C1 segment of cervical spinal cord (tissue), 14 donors: Measurements from ENCODE around the gene AVPR1B.

Experiments
- DNase-seq, 14 donors: peaks; one replicate each; lab custom pipeline; 2025; lab: John Stamatoyannopoulos, UW

AVPR1B gene, protein sequence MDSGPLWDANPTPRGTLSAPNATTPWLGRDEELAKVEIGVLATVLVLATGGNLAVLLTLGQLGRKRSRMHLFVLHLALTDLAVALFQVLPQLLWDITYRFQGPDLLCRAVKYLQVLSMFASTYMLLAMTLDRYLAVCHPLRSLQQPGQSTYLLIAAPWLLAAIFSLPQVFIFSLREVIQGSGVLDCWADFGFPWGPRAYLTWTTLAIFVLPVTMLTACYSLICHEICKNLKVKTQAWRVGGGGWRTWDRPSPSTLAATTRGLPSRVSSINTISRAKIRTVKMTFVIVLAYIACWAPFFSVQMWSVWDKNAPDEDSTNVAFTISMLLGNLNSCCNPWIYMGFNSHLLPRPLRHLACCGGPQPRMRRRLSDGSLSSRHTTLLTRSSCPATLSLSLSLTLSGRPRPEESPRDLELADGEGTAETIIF

DNA sequence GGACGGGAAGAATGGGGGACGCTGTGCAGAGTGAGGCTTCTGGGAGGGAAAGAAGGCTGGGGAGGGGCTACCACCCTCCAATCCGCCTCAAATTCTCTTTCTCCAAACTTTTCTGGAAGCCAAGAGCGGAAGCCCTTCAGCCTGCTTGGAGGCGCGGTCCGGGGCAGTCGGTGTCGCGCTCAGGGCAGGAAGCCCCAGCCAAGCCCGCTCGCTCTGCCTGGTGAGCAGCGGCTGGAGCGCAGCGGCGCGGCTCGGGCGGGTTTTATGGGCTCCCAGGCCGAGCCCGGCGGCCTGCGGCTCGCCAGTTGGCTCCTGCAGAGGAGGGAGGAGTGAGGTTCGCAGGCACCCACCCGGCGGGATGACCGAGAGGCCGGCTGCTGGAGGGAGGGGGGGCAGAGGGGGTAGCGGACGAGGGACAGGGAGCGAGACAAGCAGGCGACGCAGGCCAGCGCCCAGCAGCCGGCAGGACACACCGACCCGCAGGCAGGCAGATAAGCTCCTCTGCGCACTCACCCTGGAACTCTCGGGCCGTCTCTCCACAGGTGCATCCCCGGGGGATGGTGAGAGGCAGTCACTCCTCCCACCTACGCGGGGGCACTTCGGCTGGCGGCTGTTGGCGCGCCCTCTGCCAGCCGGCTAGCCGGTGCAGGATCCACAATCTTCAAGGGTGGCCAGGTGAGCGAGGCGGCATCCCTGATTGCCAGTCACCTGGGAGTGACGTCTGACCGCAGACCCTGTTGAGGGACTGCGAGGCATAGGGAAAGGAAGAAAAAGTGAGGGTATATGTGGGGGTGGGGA is at the start of gene AVPR1B:
Gene AVPR1B (minus strand): TSS at position 238 of the 798 bp plus-strand sequence. CDS start 498 bp downstream, outside the sequence.
- peak in 3 of 14 donors; percentile 8 to 38 (median 32) for DNase-seq

DNA sequence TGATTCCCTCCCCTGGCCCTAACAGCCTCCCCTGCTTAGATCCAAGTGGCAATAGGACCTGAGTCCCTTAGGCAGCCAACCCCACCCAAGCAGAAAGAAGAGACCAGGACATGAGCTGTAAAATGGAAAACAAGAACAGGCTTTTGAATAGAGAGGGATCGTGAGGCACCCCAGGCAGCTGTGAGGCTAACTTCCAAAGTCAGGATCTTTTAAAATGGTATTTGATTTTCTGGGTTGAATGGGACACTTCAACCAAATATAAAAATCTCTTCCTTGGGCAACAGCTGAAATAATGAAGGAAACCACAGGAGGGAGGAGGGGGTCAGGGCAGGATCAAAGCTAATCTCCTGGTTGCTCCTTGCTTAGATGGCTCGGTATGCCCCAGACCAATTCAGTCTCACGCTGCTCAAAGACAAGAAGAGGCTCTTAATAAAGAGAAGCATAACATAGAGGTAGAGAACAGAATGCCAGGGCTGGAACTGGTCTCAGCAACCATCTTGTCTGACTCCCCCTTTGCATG is 28.6 kb upstream of the AVPR1B start:
- DNase-seq: no peak

DNA sequence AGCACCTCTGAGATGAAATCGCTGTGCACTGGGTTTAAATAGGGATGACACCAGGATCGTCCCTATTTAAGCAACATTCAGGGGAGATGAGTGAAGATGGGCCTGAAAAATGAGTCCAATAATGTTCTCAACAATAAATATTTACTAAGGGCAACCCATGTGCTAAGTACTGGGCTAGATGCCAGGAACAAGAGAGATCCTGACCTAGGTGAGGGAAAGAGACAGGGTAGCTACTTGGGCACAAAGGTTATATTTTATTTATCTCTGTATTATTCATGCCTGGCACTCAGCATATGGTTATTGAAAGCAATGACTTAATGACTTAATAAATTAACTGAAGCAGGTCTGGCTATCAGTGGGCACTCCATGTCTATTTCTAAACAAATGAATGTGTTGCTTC is 27.4 kb upstream of the AVPR1B start:
- DNase-seq: peak in 1 of 14 donors; percentile 24

DNA sequence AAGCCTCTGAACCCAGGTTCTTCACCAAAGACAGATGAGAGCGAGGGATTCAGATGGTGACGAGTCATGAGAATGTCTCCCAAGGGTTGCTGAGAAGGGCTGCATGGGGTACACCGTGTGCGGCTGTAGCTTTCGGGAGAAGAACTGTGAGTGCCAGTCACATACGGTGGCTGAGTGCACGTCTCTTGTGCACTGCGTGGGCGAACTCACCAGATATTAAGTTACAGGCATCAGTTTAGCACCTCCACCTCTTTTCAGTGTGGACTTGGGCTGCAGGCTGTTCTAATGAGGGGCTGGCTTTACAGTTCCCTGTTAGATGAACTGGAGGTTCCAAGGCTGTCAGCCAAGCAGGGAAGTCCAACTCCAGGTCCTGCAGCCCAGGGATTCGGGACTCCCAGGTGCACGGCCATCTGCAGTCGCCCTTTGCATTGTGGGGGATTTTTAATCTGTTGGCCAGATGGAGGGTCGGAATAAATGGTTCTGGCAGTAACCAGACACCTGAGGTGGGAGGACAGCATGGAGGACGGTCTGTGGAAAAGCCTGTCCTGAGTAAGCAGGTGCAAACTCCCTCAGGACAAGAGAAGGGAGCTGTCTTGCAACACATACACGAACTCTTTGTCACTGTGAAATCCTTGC is 26.5 kb upstream of the AVPR1B start:
- DNase-seq: peak in 2 of 14 donors; percentile 16 to 92

DNA sequence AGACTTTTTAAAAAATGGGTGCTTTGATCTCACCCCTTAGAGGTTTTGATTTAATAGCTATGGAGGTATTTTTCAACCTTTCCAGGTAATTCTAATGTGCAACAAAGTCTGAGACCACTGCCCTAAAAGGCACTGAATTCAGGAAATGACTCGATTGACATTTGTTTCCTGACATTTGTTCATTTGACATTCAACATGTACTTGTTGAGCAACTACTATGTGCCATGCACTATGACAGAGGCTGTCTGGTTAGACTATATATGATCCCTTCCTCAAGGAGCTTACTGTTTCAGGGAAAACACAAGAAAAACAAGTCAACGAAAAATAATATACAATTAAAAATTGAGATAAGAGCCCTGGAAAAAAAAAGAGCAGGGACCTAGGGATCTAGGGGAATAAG is 25.6 kb upstream of the AVPR1B start:
- no peak for DNase-seq

DNA sequence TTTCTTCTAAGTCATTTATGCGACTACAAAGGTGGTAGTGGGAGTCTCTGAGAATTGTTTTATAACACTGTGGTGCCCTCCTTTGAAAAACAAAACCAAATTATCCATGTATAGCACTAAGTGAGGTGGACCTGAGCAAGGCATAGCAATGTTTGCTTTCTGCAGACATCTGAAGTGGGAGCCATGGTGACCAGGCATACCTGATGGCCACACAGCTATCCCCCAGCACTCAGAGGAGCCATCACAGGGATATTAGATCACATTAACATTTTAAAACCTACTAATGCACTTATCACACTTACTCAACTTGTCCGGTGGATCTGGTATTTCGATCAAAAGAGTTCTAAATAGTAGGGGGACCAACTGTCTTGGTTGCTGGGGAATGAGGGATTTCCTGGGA is 24.8 kb upstream of the AVPR1B start:
- no peak for DNase-seq

DNA sequence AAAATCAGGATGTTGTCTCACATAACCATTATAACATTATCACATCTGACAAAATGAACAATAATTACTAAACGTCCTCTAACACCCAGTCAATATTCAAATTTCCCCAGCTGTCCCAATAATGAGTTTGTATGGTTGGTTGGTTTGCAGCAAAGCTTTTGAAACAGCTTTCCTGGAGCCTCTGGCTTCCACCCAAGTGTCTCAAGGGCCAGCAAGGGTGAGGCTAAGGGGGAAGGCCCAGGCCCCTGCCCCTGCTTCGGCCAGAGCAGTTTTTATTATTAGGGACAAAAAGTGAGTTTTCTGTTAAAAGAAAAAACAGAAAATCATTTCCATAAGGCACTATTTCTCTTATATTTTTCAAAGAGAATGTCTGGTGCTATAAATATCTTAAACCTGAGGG is 19.1 kb upstream of the AVPR1B start:
- no peak for DNase-seq

DNA sequence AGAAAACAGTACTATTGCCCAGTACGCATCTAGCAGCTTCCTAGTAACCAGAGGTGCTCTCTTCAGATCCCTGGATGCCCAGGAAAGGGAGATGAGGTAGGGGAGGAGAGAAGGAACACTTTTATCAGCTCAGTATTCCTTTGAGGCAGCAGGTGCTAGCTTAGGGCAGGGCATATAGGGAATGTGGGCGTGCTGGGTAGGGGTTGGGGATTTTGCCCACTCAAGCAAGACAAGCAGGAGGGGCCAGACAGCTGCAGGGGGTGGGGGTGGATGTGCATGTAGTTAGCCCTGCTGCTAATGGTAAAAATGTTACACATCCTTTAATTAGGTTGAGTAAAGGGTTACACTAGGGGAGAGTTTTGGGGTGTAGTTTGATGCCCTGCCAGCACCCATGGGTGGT is 18.1 kb upstream of the AVPR1B start:
- DNase-seq: no peak

DNA sequence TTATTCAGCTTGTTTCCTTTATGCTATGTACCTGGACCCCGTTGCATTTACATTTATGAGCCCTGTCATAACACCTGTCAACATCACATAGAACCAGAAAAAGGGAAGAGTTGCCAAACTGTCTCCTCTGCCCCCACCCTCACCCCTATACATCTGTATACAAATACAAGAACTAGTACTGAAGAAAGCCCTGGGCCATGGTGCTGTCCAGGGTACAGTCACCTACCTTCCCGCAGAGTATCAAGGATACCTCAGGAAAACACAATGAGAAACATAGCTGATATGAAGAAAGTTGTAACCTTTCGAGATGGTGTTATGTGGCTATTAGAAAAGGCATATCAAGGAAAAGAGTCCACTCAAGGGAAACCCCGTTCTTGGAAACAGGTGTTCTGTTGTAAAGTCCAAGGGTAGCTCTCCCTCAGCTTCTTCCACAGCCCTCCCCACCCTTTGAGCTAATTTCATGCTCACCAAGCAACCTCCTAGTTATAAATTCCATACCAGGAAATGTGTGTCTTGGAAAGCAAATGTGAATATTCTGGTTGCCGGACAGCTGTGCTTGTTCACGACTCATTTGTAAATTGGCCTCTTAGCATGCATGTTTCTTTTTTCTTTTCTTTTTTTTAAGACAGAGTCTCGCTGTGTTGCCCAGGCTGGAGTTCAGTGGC is 16.7 kb upstream of the AVPR1B start:
- DNase-seq: no peak

DNA sequence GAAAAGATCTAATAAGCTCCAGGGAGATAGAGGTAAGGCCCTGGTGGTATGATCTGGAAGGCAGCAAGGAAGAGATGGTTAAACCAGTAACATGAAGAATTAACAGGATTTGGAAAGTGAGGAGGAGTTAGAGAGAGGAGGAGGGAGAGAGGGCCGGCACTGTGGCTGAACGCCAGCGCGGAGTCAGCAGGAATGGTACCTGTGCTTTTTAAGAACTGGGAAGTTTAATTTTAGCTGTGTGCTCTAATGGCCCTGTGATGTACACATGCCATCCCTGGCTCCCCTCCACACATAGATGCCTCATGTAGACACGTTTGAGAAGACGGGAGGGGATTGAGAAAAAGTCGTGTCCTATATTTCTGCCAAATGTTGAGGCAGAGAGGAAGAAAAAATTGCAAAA is 13.8 kb upstream of the AVPR1B start:
- no peak for DNase-seq

DNA sequence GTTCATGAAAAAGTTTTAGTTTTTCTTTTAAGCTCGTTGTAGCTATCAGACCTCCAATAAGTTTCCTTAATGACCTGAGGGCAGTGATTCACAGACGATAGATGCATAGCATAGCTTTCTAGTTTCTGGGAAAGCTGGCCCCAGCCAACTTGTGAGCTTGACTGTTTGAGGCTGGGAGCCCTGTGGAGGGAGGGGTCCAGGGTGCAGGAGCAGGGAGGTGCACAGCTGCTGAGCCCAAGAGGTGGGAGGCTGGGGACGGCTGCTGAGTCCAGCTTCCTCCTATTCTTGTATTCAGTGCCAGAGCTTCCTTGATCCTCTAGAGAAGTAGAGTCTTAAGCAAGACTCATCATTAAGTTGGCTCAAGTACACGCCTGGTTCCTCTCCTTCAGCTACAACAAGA is 11.0 kb upstream of the AVPR1B start:
- DNase-seq: no peak

DNA sequence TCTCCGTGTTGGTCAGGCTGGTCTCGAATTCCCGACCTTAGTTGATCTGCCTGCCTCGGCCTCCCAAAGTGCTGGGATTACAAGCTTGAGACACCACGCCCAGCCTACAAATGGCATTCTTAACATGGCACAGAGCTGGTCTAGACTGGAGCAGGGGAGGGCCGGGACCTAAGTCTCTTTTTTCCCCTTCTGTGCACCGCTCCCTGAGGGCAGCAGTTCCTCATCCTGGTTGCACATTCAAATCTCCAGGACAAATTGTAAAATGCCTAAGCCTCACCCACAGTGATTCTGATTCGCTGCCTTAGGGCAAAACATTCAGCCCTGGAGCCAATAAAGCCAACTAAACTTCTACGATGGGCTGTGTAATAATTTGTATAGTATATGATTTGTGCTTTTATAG is 10.1 kb upstream of the AVPR1B start:
- DNase-seq: no peak

DNA sequence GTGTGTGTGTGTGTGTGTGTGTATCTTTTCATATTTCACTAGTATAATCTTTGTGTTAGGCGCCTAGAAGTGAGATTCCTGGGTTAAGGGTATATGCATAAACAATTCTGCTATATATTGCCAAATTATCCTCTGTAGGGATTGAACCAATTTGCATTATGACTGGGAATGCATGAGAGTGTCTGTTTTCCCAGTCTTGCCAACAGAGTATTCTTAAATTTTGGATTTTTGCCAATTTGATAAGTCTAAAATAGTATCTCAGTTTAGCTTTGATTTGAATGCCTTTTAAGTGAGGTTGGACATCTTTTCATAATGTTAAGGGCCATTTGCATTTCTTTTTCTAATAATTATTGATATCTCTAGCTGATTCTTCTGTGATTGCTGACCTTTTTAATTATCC is 8.2 kb upstream of the AVPR1B start:
- DNase-seq: no peak

DNA sequence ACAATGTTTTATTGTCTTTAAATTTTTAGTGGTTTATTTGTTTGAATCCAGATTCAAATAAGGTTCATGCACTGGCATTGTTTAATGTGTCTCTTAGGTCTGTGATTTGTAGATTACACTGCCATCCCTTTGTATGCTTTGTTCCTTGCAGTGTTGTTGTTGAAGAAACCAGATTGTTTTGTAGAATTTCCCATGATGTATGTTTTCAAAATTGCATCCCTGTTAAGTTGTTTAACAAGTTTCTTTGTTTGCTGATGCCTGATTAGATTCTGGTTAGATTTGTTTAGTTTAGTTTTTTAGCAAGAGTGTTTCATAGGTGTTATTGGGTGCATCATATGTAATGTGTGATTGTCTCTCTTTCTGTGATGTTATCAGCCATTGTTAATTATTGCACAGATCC is 5.5 kb upstream of the AVPR1B start:
- no peak for DNase-seq

DNA sequence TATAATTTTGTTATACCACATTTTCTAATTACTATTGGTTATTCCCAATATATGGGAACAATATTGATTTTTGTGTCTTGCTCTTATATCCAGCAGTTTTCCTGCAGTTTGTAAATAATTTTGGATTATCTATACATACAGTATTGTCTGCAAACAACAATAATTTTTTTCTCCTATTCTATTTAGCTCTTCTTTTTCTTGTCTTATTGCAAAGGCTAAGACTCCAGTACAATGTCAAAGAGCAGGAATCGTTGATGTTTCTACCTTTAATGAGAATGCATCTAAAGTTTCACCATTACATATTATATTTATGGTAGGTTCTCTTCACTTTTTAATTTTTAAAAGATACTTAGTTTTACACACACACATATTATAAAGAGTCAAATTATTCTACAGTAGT is 4.1 kb upstream of the AVPR1B start:
- no peak for DNase-seq

DNA sequence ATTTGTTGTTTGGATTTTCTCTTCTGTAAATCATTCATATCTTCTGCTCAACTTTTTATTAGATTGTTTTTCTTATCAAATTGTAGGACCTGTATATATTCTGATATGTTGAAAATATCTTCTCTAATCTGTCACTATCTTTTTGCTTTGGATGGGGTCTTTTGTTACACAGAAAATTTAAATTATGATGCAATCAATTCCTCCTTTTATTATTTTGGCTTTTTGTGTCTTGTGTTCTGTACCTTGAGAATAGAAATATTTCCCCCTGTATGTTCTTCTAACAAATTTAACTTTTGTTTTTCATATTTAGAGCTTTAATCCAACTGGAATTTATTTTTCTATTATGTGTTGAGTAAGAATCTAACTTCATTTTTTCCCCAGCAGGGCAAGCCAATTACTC is 3.2 kb upstream of the AVPR1B start:
- no peak for DNase-seq

DNA sequence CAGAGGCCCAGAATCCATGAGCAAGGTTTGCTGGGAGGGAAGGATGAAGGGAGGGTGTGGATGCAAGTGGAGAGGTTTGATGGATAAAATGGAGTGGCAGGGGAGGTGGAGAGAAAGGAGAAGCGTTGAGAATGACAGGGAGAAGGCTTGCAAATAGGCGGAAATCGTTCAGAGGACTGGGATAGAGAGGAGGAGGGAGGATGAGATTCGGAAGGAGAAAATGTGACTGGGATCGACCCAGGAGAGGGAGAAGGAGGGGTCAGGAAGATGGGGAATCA is 376 bp downstream of the AVPR1B start:
- peak in 1 of 14 donors; percentile 38 for DNase-seq

DNA sequence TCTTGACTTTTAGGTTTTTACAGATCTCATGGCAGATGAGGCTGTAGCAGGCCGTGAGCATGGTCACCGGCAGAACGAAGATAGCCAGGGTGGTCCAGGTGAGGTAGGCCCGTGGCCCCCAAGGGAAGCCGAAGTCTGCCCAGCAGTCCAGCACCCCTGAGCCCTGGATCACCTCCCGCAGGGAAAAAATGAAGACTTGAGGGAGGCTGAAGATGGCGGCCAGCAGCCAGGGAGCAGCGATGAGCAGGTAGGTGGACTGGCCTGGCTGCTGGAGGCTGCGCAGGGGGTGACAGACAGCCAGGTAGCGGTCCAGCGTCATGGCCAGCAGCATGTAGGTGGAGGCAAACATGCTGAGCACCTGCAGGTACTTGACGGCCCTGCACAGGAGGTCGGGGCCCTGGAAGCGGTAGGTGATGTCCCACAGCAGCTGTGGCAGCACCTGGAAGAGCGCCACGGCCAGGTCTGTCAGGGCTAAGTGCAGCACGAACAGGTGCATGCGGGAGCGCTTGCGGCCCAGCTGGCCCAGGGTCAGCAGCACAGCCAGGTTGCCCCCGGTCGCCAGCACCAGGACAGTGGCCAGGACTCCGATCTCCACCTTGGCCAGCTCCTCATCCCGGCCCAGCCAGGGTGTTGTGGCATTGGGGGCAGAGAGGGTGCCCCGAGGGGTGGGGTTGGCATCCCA is 856 bp downstream of the AVPR1B start:
- DNase-seq: peak in 1 of 14 donors; percentile 27

DNA sequence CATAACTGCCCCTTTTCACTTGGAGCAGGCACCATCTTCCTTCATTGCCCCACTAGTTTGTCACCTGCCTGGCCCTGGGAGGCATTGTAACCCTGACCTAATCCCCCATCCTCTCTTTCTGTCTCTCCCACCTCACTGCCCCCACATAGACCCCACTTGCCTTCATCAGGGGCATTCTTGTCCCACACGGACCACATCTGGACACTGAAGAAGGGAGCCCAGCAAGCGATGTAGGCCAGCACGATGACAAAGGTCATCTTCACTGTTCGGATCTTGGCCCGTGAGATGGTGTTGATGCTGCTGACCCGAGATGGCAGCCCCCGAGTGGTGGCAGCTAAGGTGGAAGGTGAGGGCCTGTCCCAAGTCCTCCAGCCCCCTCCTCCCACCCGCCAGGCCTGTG is 1.4 kb downstream of the AVPR1B start:
- DNase-seq: no peak

DNA sequence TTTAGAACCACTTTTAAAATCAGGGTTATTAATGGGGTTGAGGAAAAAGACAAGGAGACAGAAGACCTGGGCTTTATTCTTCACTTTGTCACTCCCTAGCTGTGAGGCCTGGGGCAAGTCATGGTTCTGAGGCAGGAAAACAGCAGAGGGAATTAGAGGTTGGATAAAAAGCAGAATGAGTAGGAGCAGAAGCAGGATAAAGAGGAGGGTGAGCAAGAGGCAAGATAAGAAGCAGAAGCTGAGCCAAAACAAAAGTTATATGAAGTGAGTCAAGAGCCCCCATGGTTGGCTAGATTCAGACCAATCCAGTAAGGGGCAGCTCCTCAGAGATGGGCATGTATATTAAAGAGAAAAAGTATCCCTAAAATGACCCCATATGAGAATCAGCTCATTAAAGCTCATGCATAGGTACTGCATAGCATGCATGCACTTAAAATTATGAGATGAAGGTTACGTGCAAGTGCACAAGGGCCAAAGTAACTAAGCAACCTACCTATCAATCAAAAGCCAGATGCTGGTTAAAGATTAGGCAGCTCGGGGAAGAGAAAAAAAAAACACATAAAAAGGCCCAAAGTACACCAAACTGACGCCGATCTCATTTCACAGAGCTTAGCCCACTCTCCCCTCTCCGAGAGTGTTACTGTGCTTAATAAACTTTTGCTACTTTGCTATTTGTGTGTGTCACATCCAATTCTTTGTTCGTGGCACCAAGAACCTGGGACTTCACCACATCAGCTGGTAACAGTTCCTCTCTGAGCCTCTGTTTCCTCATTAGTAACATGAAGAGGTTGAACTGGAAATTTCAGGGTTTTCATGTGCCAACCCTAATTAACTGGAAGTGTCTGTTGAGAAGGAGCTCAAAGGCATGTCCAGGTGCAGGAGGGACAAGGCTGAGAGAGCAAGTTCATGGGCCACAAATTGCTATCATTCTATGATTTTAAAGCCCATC is 2.2 kb downstream of the AVPR1B start:
- DNase-seq: no peak
